ENCODE data around the gene AURKA. TPM values are rescaled to one million over a fixed set of nuclear protein-coding genes. Genes with fewer than 3 reads are reported as not detected.
A peak's percentile ranks its signal among the peaks of the same experiment; 100 is the strongest.
"Not testable (repeated sequence)": the region's sequence is repeated elsewhere in the genome, so short reads cannot be mapped to it uniquely, and the experiment has no call there.

Gene AURKA
- total and polyA plus RNA-seq, 8 donors = 3.7 to 28.8 (median 17.2) TPM

DNA sequence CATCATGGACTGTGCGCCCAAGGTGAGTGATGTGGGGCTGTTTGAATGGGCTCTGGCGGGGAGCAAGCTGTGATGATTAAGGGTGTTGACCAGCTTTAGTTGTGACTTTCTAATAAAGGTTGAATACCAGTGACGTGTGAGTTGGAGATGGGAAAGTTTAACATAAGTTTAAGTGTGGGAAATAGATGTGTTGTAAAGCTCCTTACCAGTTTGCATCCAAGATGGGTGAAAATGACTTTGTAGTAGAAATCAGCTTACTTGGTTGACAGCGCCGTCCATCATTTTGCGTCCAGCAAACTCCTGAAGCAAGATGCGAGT is 20.4 kb upstream of the AURKA start:
- H3K36me3 ChIP-seq = peaks cover 0 to 16% of the 10 kb centered on the region in 2 donors
- peaks cover 10 to 61% of the 10 kb centered on the region in 2 donors for H3K4me1 ChIP-seq
- intact Hi-C loops (cut with DNase I) = no loop called here
- H3K9me3 ChIP-seq = no peaks in the 10 kb centered on the region
- H3K27ac ChIP-seq = peak overlapping the region; percentile 82 to 83
- DNase-seq (no peak), ATAC-seq (no peak)
- no peaks in the 10 kb centered on the region for H3K27me3 ChIP-seq
- TF ChIP-seq, protein P1, sequence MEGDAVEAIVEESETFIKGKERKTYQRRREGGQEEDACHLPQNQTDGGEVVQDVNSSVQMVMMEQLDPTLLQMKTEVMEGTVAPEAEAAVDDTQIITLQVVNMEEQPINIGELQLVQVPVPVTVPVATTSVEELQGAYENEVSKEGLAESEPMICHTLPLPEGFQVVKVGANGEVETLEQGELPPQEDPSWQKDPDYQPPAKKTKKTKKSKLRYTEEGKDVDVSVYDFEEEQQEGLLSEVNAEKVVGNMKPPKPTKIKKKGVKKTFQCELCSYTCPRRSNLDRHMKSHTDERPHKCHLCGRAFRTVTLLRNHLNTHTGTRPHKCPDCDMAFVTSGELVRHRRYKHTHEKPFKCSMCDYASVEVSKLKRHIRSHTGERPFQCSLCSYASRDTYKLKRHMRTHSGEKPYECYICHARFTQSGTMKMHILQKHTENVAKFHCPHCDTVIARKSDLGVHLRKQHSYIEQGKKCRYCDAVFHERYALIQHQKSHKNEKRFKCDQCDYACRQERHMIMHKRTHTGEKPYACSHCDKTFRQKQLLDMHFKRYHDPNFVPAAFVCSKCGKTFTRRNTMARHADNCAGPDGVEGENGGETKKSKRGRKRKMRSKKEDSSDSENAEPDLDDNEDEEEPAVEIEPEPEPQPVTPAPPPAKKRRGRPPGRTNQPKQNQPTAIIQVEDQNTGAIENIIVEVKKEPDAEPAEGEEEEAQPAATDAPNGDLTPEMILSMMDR (IDR thresholded peaks at IDR 0.05) = no peak
- H3K4me3 ChIP-seq = peak overlapping the region; percentile 10 to 43

DNA sequence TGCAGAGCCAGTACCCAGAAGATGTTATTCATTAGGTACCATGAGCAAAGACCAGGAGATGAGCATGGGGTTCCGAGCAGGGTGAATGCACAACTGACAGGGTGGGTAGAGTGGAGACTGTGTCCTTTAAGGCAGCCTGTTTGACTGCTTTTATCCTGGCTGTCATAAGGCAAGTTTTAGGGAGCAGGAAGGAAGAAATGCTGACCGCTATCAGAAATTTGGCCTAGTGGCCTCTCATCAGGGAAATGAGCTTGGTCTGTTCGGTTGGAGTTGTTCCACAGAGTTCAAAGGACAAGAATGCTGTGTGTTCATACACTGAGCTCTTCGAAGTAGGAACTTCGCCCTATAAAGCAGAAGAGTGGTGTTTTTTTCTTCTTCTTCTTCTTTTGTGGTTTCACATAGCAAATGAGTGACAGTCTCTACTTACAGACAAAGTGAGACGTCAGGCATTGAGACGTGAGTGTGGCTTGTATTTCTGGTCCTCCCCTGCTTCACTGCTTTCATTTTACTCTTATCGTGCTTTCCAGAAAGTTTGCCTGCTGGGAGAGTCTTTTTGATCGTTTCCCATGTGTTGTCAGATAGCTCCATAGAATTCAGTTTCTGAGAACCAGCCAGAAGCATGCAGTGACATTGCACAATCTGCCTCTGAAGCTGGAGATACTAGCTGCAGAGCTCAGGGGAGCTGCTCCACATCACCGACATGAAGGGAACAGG is 19.9 kb upstream of the AURKA start, which contains the start of gene CASS4:
Gene CASS4 (plus strand): TSS at position 502 of the 714 bp plus-strand sequence. CDS start 199 bp downstream, at position 701.
- Histone ChIP-seq H3K27me3 (no peaks in the 10 kb centered on the region), H3K36me3 (peaks cover 0 to 21% of the 10 kb centered on the region in 2 donors), H3K4me3 (peak within 1 kb of the TSS; percentile 10 to 43), H3K4me1 (peaks cover 8 to 56% of the 10 kb centered on the region in 2 donors), H3K9me3 (no peaks in the 10 kb centered on the region), H3K27ac (peak within 1 kb of the TSS; percentile 82 to 83)
- ATAC-seq (peak; percentile 77), DNase-seq (peak in 2 of 4 donors; percentile 74 to 85)
- TF ChIP-seq, protein P1 (IDR thresholded peaks at IDR 0.05) = no peak
- intact Hi-C loops (cut with DNase I) = no loop called here

DNA sequence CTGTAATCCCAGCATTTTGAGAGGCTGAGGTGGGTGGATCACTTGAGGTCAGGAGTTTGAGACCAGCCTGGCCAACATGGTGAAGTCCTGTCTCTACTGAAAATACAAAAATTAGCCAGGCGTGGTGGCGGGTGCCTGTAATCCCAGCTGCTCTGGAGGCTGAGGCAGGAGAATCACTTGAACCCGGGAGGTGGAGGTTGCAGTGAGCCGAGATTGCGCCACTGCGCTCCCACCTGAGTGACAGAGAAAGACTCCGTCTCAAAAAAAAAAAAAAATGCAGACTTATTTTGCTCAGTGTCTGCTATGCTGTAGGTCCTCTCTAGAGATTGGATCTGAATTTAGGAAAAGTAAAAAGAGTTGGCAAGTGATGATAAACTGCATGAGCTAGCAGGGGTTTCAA is 19.3 kb upstream of the AURKA start:
- H3K27me3 ChIP-seq; H3K4me3 ChIP-seq; ATAC-seq; DNase-seq; H3K9me3 ChIP-seq; intact Hi-C loops (cut with DNase I): not testable (repeated sequence)
- peaks cover 0 to 28% of the 10 kb centered on the region in 2 donors for H3K36me3 ChIP-seq
- peaks cover 8 to 50% of the 10 kb centered on the region in 2 donors for H3K4me1 ChIP-seq
- H3K27ac ChIP-seq = peak overlapping the region; percentile 82 to 83

DNA sequence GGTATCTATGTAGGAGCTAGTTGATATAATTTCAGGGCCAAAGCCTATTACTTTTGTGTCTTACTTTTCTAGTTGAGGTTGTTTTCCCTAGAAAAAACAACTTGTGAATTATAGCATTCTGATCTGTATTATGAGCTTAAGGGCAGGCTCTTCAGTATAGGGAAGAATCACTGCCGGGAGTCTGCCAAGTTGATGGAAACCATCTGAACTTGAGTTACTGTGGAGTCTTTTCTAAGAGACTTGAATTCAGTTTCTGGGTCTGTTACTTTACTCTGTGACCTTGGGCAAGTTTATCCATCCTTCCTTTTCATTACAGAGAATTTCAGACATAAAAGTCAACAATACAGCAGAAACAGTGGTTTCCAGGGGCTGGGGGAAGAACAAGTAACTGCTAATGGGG is 17.9 kb upstream of the AURKA start:
- Histone ChIP-seq H3K4me1 (peaks cover 8 to 41% of the 10 kb centered on the region in 2 donors), H3K4me3 (no peak overlapping the region), H3K36me3 (peaks cover 0 to 38% of the 10 kb centered on the region in 2 donors), H3K27ac (peak overlapping the region; percentile 82 to 83), H3K9me3 (no peaks in the 10 kb centered on the region), H3K27me3 (no peaks in the 10 kb centered on the region)
- ATAC-seq = no peak
- peak in 1 of 4 donors; percentile 39 for DNase-seq
- intact Hi-C loops (cut with DNase I) = loop anchor here in 1 of 2 donors (10.0 kb wide), 1 partner anchor 65 kb away; no protein-coding TSS in a partner anchor
- TF ChIP-seq, protein P1 (IDR thresholded peaks at IDR 0.05) = no peak

DNA sequence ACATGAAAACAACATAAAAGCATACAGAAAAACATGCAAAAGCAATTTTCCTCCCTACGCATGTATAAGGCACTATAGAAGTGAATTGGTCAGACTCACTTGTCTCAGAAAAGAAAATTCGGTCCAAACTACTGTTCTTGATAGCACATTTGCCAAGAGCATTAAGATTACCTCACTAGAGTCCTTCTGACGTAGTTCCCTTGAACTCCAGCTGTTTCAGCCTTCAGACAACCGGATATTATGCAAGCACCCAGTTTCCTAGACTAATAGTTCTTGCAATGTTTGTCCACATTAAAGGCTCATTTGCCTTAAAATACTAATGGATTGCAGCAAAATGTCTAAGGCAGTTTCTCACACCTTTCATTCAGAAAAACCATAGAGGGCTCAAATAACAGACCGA is 17.5 kb upstream of the AURKA start:
- TF ChIP-seq, protein P1 (IDR thresholded peaks at IDR 0.05) = no peak
- H3K27me3 ChIP-seq = no peaks in the 10 kb centered on the region
- H3K36me3 ChIP-seq = peaks cover 0 to 42% of the 10 kb centered on the region in 2 donors
- intact Hi-C loops (cut with DNase I) = loop anchor here in 1 of 2 donors (10.0 kb wide), 1 partner anchor 65 kb away; no protein-coding TSS in a partner anchor
- peaks cover 8 to 41% of the 10 kb centered on the region in 2 donors for H3K4me1 ChIP-seq
- DNase-seq = peak in 2 of 4 donors; percentile 80 to 90
- H3K4me3 ChIP-seq = no peak overlapping the region
- no peaks in the 10 kb centered on the region for H3K9me3 ChIP-seq
- H3K27ac ChIP-seq = peak overlapping the region; percentile 82 to 83
- ATAC-seq = peak; percentile 34

All from left lung (tissue), 10 donors.